Measurements from ENCODE around the gene TCF4. TPM values are rescaled to one million over a fixed set of nuclear protein-coding genes. Genes with fewer than 3 reads are reported as not detected.

Gene TCF4
- total and polyA plus RNA-seq, 2 donors (not counting 1 experiment from before 2014, with no cell fraction given) = 68.5 to 353 TPM

DNA sequence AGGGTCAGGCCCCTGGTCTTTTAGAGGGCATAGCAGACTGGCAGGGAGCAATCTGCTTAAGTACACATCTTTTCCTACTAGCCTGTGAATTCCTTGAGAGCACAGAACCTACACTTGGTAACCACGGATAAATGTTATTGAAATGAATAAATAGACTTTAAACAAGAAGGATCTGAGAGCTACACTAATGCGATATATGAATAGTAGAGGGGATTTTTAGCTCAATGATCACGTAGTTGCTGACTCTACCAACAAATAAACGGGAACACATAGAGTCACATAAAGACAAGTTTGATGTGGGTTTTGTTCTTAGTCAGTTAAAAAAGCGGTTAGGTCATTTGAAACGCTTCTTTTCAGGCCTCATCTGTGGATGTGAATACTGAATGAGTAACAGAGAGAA, 338.4 kb downstream of the TCF4 start:
- H3K9ac ChIP-seq (ENCODE audit: low read length) = no peak overlapping the region
- H3K9me3 ChIP-seq (ENCODE audit: control extremely low read depth in 1 of 3, control insufficient read depth in 2 of 3, insufficient read depth in 1 of 3, low read length in 2 of 3) = no peaks in the 10 kb centered on the region
- intact Hi-C loops (cut with micrococcal nuclease) = loop anchor here (10.0 kb wide), 1 partner anchor 525 kb away; no protein-coding TSS in a partner anchor
- H3K4me3 Mint-ChIP-seq = peak overlapping the region; percentile 17
- H4K20me1 ChIP-seq (ENCODE audit: control insufficient read depth, insufficient read depth, low read length, poor library complexity, severe bottlenecking) = peaks cover 6% of the 10 kb centered on the region
- no peaks in the 10 kb centered on the region for H3K9me3 Mint-ChIP-seq (ENCODE audit: insufficient read depth)
- peaks cover 41% of the 10 kb centered on the region for H3K79me2 ChIP-seq (ENCODE audit: control insufficient read depth, insufficient read depth, low read length)
- H3K4me1 ChIP-seq (ENCODE audit: control insufficient read depth in 2 of 2, insufficient read depth in 2 of 2, low read length in 2 of 2) = peaks cover 52 to 61% of the 10 kb centered on the region in 2 donors
- H3K27ac Mint-ChIP-seq = peak overlapping the region; percentile 77
- no peak overlapping the region for H3K4me3 ChIP-seq (ENCODE audit: control extremely low read depth in 1 of 5, extremely low read depth in 1 of 5, insufficient read depth in 1 of 5, low read depth in 2 of 5, low read length in 4 of 5)
- H3K36me3 ChIP-seq (replicated peaks in 1 of 2; ENCODE audit: control extremely low read depth in 1 of 2, control insufficient read depth in 1 of 2, extremely low read depth in 1 of 2, insufficient read depth in 2 of 2, low read length in 1 of 2) = peaks cover 4 to 63% of the 10 kb centered on the region in 2 experiments
- H3K27ac ChIP-seq (ENCODE audit: low read length in 2 of 2) = peak overlapping the region; percentile 16 to 76
- WGBS (ENCODE audit: insufficient coverage) = no CpG with 5 or more reads among the region's 6 CpGs
- H3K27me3 Mint-ChIP-seq = no peaks in the 10 kb centered on the region
- TF ChIP-seq EZH2 (IDR thresholded peaks at IDR 0.05; ENCODE audit: borderline replicate concordance, insufficient read depth, low read depth, low read length, poor library complexity, severe bottlenecking) = no peak
- TF ChIP-seq, protein P1, sequence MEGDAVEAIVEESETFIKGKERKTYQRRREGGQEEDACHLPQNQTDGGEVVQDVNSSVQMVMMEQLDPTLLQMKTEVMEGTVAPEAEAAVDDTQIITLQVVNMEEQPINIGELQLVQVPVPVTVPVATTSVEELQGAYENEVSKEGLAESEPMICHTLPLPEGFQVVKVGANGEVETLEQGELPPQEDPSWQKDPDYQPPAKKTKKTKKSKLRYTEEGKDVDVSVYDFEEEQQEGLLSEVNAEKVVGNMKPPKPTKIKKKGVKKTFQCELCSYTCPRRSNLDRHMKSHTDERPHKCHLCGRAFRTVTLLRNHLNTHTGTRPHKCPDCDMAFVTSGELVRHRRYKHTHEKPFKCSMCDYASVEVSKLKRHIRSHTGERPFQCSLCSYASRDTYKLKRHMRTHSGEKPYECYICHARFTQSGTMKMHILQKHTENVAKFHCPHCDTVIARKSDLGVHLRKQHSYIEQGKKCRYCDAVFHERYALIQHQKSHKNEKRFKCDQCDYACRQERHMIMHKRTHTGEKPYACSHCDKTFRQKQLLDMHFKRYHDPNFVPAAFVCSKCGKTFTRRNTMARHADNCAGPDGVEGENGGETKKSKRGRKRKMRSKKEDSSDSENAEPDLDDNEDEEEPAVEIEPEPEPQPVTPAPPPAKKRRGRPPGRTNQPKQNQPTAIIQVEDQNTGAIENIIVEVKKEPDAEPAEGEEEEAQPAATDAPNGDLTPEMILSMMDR (IDR thresholded peaks at IDR 0.05) = no peak
- ChIA-PET CTCF (interaction anchor here (1.2 to 1.4 kb wide), 2 partner anchors 14 to 15 kb away, joined by 4 to 5 read pairs; no protein-coding TSS in a partner anchor), POLR2A (interaction anchor here (1.0 kb wide), 1 partner anchor 72 kb away, joined by 4 read pairs; no protein-coding TSS in a partner anchor)
- no peaks in the 10 kb centered on the region for H3K27me3 ChIP-seq (replicated peaks in 1 of 4; ENCODE audit: control extremely low read depth in 1 of 4, control insufficient read depth in 3 of 4, insufficient read depth in 4 of 4, low read length in 3 of 4)
- DNase-seq (peak; percentile 27), ATAC-seq (ENCODE audit: low read depth) (no peak)
- peak overlapping the region; percentile 7 for H3K4me2 ChIP-seq (replicated peaks; ENCODE audit: low read depth, low read length, poor library complexity, severe bottlenecking)
- peaks cover 79% of the 10 kb centered on the region for H3K4me1 Mint-ChIP-seq
- H2AFZ ChIP-seq (ENCODE audit: insufficient read depth, low read depth, low read length, poor library complexity, severe bottlenecking) = no peak overlapping the region

DNA sequence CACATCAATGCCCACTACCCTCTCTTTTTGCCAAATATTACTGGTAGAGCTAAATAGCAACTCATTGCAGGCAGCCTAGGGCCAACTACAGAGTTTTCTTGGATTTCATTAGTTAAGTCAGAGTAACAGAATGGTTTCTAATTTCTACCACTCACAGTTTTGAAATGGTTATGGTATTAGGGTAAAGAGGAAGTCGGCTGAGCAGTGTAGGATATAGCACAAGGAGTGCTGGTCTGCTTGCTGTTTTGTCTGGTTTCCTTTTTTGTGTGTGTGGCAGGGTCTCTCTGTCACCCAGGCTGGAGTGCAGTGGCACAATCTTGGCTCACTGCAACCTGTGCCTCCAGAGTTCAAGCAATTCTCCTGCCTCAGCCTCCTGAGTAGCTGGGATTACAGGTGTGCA, 339.5 kb downstream of the TCF4 start:
- Histone ChIP-seq H3K36me3 (replicated peaks in 1 of 2; ENCODE audit: control extremely low read depth in 1 of 2, control insufficient read depth in 1 of 2, extremely low read depth in 1 of 2, insufficient read depth in 2 of 2, low read length in 1 of 2) (peaks cover 1 to 63% of the 10 kb centered on the region in 2 experiments), H3K4me3 (ENCODE audit: control extremely low read depth in 1 of 5, extremely low read depth in 1 of 5, insufficient read depth in 1 of 5, low read depth in 2 of 5, low read length in 4 of 5) (no peak overlapping the region), H3K27me3 (replicated peaks in 1 of 4; ENCODE audit: control extremely low read depth in 1 of 4, control insufficient read depth in 3 of 4, insufficient read depth in 4 of 4, low read length in 3 of 4) (no peaks in the 10 kb centered on the region), H3K9ac (ENCODE audit: low read length) (no peak overlapping the region), H3K27ac (ENCODE audit: low read length in 2 of 2) (peak overlapping the region; percentile 21 to 76), H4K20me1 (ENCODE audit: control insufficient read depth, insufficient read depth, low read length, poor library complexity, severe bottlenecking) (peaks cover 6% of the 10 kb centered on the region), H2AFZ (ENCODE audit: insufficient read depth, low read depth, low read length, poor library complexity, severe bottlenecking) (no peak overlapping the region), H3K4me2 (replicated peaks; ENCODE audit: low read depth, low read length, poor library complexity, severe bottlenecking) (peak overlapping the region; percentile 11), H3K4me1 (ENCODE audit: control insufficient read depth in 2 of 2, insufficient read depth in 2 of 2, low read length in 2 of 2) (peaks cover 52 to 62% of the 10 kb centered on the region in 2 donors), H3K9me3 (ENCODE audit: control extremely low read depth in 1 of 3, control insufficient read depth in 2 of 3, insufficient read depth in 1 of 3, low read length in 2 of 3) (no peaks in the 10 kb centered on the region), H3K79me2 (ENCODE audit: control insufficient read depth, insufficient read depth, low read length) (peaks cover 44% of the 10 kb centered on the region)
- ChIA-PET POLR2A (no interaction called here), CTCF (interaction anchor here (1.1 to 1.3 kb wide), 2 partner anchors 16 to 73 kb away, joined by 3 read pairs; no protein-coding TSS in a partner anchor)
- H3K27me3 Mint-ChIP-seq = no peaks in the 10 kb centered on the region
- peak; percentile 66 for ATAC-seq (ENCODE audit: low read depth)
- H3K9me3 Mint-ChIP-seq (ENCODE audit: insufficient read depth) = no peaks in the 10 kb centered on the region
- peak overlapping the region; percentile 40 for H3K4me3 Mint-ChIP-seq
- no peak for TF ChIP-seq EZH2 (IDR thresholded peaks at IDR 0.05; ENCODE audit: borderline replicate concordance, insufficient read depth, low read depth, low read length, poor library complexity, severe bottlenecking)
- TF ChIP-seq, protein P1 (IDR thresholded peaks at IDR 0.05) = no peak
- peak overlapping the region; percentile 87 for H3K27ac Mint-ChIP-seq
- DNase-seq = peak; percentile 44
- WGBS (ENCODE audit: insufficient coverage) = 29% methylated on average over 1 of the region's 1 CpG
- intact Hi-C loops (cut with micrococcal nuclease) = loop anchor here (10.0 kb wide), 1 partner anchor 526 kb away; no protein-coding TSS in a partner anchor
- peaks cover 83% of the 10 kb centered on the region for H3K4me1 Mint-ChIP-seq

Data from B cell (primary cell).